ENCODE data around the gene TMPRSS11A. TPM values are rescaled to one million over a fixed set of nuclear protein-coding genes. Genes with fewer than 3 reads are reported as not detected.
A peak's percentile ranks its signal among the peaks of the same experiment; 100 is the strongest.

TMPRSS11A gene
- polyA plus RNA-seq, 12 donors, result 0.05 to 0.11 (median 0.11) TPM; not detected in 9

GRCh38 chr4:67873116-67873515, 90.2 kb downstream of the TMPRSS11A start:
- DNase-seq, result no peak

- DNase-seq, result peak; percentile 37
Measured at GRCh38 chr4:67871867-67872266, 91.4 kb downstream of the TMPRSS11A start.

- DNase-seq, result no peak
Measured at GRCh38 chr4:67869580-67870190, 93.6 kb downstream of the TMPRSS11A start.

GRCh38 chr4:67861513-67861912, 101.8 kb downstream of the TMPRSS11A start:
- DNase-seq, result peak; percentile 51

Other genes starting within 250 kb of the TMPRSS11A start
- gene GNRHR, start 209.1 kb downstream of the TMPRSS11A start, polyA plus RNA-seq (ENCODE audit: insufficient read length in 12 of 12), result under 1 TPM in 10 of 12 donors, not detected in 2; 0.29 to 0.74 (median 0.41) TPM
- under 1 TPM in 5 of 12 donors, not detected in 7; 0.05 to 0.50 (median 0.29) TPM for gene TMPRSS11D, start 79.5 kb downstream of the TMPRSS11A start, polyA plus RNA-seq (ENCODE audit: insufficient read length in 12 of 12)
- gene TMPRSS11F, start 166.4 kb upstream of the TMPRSS11A start, polyA plus RNA-seq (ENCODE audit: insufficient read length in 12 of 12), result under 1 TPM in 5 of 12 donors, not detected in 7; 0.08 to 0.91 (median 0.31) TPM

Data from muscle of arm (tissue), 12 donors.